Lower leg skin (tissue), 4 donors: Measurements from ENCODE around the gene GPBAR1. TPM values are rescaled to one million over a fixed set of nuclear protein-coding genes. Genes with fewer than 3 reads are reported as not detected.

Experiments
- DNase-seq, 2 donors: peaks; one replicate each; pipeline ENCODE4 v3.0.0-alpha.2; 2019; ENCODE audit warnings: low spot score in 2 of 2
- H3K4me3 ChIP-seq: fragments of 200-600 bp; sonication (generic); 2 replicates; pipeline ENCODE4 v1.5.1; 2017; ENCODE audit warnings: mild to moderate bottlenecking, low read depth; ENCODE audit not compliant: poor library complexity, severe bottlenecking
- POLR2A ChIP-seq, 2 donors: fragments of 450-650 bp; IDR thresholded peaks; one replicate each; pipeline ENCODE4 v1.6.1; 2016 to 2017; ENCODE audit warnings: antibody characterized with exemption in 2 of 2, mild to moderate bottlenecking in 1 of 2, moderate library complexity in 1 of 2
- WGBS, 2 donors: methylation state at CpG; one replicate each; pipeline ENCODE4 v1.1.5; 2018; 5-methylcytosine and 5-hydroxymethylcytosine counted together
- intact Hi-C: fragments of 100-400 bp; cut with DNase I; formaldehyde crosslinking; loops from one replicate; pipeline ENCODE4 v1.15.0; 2023; ENCODE audit warnings: low total_unique reads
- total RNA-seq, 4 donors: library from RNA; depleted of rRNA; stranded (reverse); fragments of >200 nt; gene quantifications; one replicate each; pipeline ENCODE4 v1.1.0, GENCODE V29; 2016
- TF ChIP-seq, protein P1 (sequence below), 3 donors: fragments of 450-650 bp; IDR thresholded peaks; one replicate each; pipeline ENCODE4 v1.5.1; 2016; ENCODE audit warnings: antibody characterized with exemption in 3 of 3, mild to moderate bottlenecking in 3 of 3, moderate library complexity in 2 of 3

GPBAR1 gene
- total RNA-seq, 4 donors from 2014 or later, result 0.34 to 1.7 (median 1.4) TPM

- no peak for DNase-seq
- 43 to 60% methylated on average over 6 of the region's 6 CpGs for WGBS, 2 donors
- H3K4me3 ChIP-seq, result no peak overlapping the region
- intact Hi-C loops, result no loop called here
- TF ChIP-seq POLR2A (IDR thresholded peaks at IDR 0.05), result no peak
- TF ChIP-seq, protein P1, sequence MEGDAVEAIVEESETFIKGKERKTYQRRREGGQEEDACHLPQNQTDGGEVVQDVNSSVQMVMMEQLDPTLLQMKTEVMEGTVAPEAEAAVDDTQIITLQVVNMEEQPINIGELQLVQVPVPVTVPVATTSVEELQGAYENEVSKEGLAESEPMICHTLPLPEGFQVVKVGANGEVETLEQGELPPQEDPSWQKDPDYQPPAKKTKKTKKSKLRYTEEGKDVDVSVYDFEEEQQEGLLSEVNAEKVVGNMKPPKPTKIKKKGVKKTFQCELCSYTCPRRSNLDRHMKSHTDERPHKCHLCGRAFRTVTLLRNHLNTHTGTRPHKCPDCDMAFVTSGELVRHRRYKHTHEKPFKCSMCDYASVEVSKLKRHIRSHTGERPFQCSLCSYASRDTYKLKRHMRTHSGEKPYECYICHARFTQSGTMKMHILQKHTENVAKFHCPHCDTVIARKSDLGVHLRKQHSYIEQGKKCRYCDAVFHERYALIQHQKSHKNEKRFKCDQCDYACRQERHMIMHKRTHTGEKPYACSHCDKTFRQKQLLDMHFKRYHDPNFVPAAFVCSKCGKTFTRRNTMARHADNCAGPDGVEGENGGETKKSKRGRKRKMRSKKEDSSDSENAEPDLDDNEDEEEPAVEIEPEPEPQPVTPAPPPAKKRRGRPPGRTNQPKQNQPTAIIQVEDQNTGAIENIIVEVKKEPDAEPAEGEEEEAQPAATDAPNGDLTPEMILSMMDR (IDR thresholded peaks at IDR 0.05), result no peak
These were observed 37.6 kb downstream of the GPBAR1 start for GRCh38 chr2:218298314-218298875.

DNA sequence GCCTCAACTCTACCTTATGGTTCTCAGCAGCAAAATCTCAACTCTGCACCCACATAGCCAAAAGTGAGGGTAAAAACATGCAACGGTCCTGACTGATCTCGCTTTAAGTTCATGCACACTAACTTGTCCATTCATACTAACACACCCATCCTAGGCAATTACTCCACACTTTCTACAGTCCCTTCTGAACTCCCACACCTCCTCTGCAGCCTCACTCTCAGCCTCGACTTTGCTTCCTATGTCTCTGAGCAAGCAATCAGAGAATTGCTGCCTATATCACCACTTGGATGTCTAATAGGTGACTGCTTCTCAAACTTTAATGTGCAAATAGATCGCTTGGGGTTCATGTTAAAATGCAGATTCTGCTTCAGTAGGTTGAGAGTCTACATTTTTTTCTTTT, 39.3 kb downstream of the GPBAR1 start:
- WGBS, 2 donors, result 79 to 87% methylated on average over 4 of the region's 4 CpGs
- TF ChIP-seq, protein P1 (IDR thresholded peaks at IDR 0.05), result no peak
- TF ChIP-seq POLR2A (IDR thresholded peaks at IDR 0.05), result no peak
- no peak overlapping the region for H3K4me3 ChIP-seq
- intact Hi-C loops, result loop anchor here (10.0 kb wide), 2 partner anchors 55 to 925 kb away; partner anchors contain the start of genes ANKZF1, ATG9A and CATIP
- no peak for DNase-seq

DNA sequence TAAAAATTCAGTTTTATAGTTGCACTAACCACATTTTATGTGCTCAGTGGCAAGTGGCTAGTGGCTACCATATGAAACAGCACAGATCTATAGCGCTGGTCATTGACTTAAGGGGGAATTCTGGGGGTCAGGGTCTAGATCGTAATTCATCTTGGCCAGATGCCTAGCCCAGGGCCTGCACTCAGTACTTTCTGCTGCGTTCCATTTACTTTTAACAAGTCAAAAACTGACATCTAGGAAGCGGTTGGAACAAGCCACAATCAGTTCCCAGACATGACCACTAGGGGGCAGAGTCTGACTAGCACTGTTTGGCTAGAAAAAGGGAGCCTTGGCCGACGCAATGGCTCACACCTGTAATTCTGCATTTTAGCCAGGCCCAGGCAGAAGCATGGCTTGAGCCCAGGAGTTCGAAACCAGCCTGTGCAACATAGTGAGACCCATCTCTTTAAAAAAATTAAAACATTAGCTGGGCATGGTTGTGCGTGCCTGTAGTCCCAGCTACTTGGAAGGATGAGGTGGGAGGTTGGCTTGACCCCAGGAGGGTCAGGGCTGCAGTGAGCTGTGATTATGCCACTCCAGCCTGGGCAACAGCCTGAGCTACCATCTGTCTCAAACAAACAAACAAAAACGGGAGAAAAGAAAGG, 40.5 kb downstream of the GPBAR1 start:
- H3K4me3 ChIP-seq, result no peak overlapping the region
- intact Hi-C loops, result loop anchor here (10.0 kb wide), 2 partner anchors 54 to 924 kb away; partner anchors contain the start of genes ANKZF1, ATG9A and CATIP
- WGBS, 2 donors, result 11 to 12% methylated on average over 9 of the region's 9 CpGs
- TF ChIP-seq POLR2A (IDR thresholded peaks at IDR 0.05), result no peak
- TF ChIP-seq, protein P1 (IDR thresholded peaks at IDR 0.05), result peak in 2 of 3 donors; percentile 9 to 91
- peak; percentile 86 to 96 for DNase-seq

- no peak overlapping the region for H3K4me3 ChIP-seq
- DNase-seq, result no peak
- intact Hi-C loops, result loop anchor here (10.0 kb wide), 2 partner anchors 49 to 919 kb away; partner anchors contain the start of genes ANKZF1, ATG9A and CATIP
- TF ChIP-seq, protein P1 (IDR thresholded peaks at IDR 0.05), result no peak
- TF ChIP-seq POLR2A (IDR thresholded peaks at IDR 0.05), result no peak
- WGBS, 2 donors, result 75 to 80% methylated on average over 5 of the region's 5 CpGs
These were observed 44.6 kb downstream of the GPBAR1 start for GRCh38 chr2:218305383-218305782.

GRCh38 chr2:218306184-218306920, 45.5 kb downstream of the GPBAR1 start:
- intact Hi-C loops, result loop anchor here (10.0 kb wide), 2 partner anchors 48 to 918 kb away; partner anchors contain the start of genes ANKZF1, ATG9A and CATIP
- 87 to 88% methylated on average over 9 of the region's 9 CpGs for WGBS, 2 donors
- no peak for DNase-seq
- TF ChIP-seq POLR2A (IDR thresholded peaks at IDR 0.05), result no peak
- TF ChIP-seq, protein P1 (IDR thresholded peaks at IDR 0.05), result no peak
- no peak overlapping the region for H3K4me3 ChIP-seq
